Measurements from ENCODE around the gene UQCC5. TPM values are rescaled to one million over a fixed set of nuclear protein-coding genes. Genes with fewer than 3 reads are reported as not detected.

The UQCC5 gene
- total RNA-seq, 2 experiments from 2014 or later: 2.8 to 8.3 TPM

DNA sequence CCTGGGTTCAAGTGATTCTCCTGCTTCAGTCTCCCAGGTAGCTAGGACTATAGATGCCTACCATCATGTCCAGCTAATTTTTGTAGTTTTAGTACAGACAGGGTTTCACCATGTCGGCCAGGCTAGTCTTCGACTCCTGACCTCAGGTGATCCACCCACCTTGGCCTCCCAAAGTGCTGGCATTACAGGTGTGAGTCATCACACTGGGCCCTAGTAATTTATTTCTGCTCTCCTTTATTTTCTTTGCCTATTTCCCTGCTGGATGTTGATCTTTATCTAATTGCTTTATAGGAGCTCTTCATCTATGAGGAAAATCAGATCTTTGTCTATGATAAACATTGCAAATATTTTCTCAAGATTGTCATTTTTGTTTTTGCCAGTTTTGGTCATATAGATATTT is 31.7 kb downstream of the UQCC5 start:
- Histone ChIP-seq H3K36me3 (ENCODE audit: insufficient read depth, low read length) (peaks cover 15% of the 10 kb centered on the region), H3K27ac (ENCODE audit: low read depth in 1 of 2, low read length in 2 of 2) (no peak overlapping the region), H3K9me3 (ENCODE audit: control insufficient read depth in 1 of 2, insufficient read depth in 1 of 2, low read length in 2 of 2) (no peaks in the 10 kb centered on the region), H3K4me3 (ENCODE audit: low read length) (no peak overlapping the region), H3K27me3 (ENCODE audit: control insufficient read depth in 1 of 2, insufficient read depth in 2 of 2, low read length in 2 of 2) (no peaks in the 10 kb centered on the region), H3K4me1 (ENCODE audit: insufficient read depth, low read length) (no peaks in the 10 kb centered on the region)
- TF ChIP-seq, protein P1, sequence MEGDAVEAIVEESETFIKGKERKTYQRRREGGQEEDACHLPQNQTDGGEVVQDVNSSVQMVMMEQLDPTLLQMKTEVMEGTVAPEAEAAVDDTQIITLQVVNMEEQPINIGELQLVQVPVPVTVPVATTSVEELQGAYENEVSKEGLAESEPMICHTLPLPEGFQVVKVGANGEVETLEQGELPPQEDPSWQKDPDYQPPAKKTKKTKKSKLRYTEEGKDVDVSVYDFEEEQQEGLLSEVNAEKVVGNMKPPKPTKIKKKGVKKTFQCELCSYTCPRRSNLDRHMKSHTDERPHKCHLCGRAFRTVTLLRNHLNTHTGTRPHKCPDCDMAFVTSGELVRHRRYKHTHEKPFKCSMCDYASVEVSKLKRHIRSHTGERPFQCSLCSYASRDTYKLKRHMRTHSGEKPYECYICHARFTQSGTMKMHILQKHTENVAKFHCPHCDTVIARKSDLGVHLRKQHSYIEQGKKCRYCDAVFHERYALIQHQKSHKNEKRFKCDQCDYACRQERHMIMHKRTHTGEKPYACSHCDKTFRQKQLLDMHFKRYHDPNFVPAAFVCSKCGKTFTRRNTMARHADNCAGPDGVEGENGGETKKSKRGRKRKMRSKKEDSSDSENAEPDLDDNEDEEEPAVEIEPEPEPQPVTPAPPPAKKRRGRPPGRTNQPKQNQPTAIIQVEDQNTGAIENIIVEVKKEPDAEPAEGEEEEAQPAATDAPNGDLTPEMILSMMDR (IDR thresholded peaks at IDR 0.05): no peak
- ChIA-PET POLR2A (no interaction called here), CTCF (no interaction called here)
- no peak for DNase-seq
- Mint-ChIP-seq H3K9me3 (no peaks in the 10 kb centered on the region), H3K36me3 (ENCODE audit: low read depth) (peaks cover 50% of the 10 kb centered on the region), H3K27me3 (no peaks in the 10 kb centered on the region), H3K4me3 (no peak overlapping the region), H3K27ac (no peak overlapping the region), H3K4me1 (ENCODE audit: low read depth) (no peaks in the 10 kb centered on the region)
- no peak for ATAC-seq (ENCODE audit: poor library complexity)
- intact Hi-C loops (cut with DNase I, micrococcal nuclease): no loop called here

- POLR2A ChIA-PET: no interaction called here
- Mint-ChIP-seq H3K36me3 (ENCODE audit: low read depth) (peaks cover 64% of the 10 kb centered on the region), H3K4me1 (ENCODE audit: low read depth) (no peaks in the 10 kb centered on the region), H3K9me3 (no peaks in the 10 kb centered on the region), H3K27me3 (no peaks in the 10 kb centered on the region), H3K4me3 (no peak overlapping the region), H3K27ac (peak overlapping the region; percentile 27)
- Histone ChIP-seq H3K4me1 (ENCODE audit: insufficient read depth, low read length) (no peaks in the 10 kb centered on the region), H3K27me3 (ENCODE audit: control insufficient read depth in 1 of 2, insufficient read depth in 2 of 2, low read length in 2 of 2) (no peaks in the 10 kb centered on the region), H3K36me3 (ENCODE audit: insufficient read depth, low read length) (peaks cover 22% of the 10 kb centered on the region), H3K4me3 (ENCODE audit: low read length) (no peak overlapping the region), H3K27ac (ENCODE audit: low read depth in 1 of 2, low read length in 2 of 2) (no peak overlapping the region), H3K9me3 (ENCODE audit: control insufficient read depth in 1 of 2, insufficient read depth in 1 of 2, low read length in 2 of 2) (no peaks in the 10 kb centered on the region)
- no peak for ATAC-seq (ENCODE audit: poor library complexity)
- no peak for DNase-seq
- TF ChIP-seq, protein P1 (IDR thresholded peaks at IDR 0.05): no peak
- intact Hi-C loops (cut with DNase I, micrococcal nuclease): no loop called here
- CTCF ChIA-PET: no interaction called here
Measured at GRCh38 chr3:52570076-52570475, 33.7 kb downstream of the UQCC5 start.

- no peaks in the 10 kb centered on the region for H3K9me3 Mint-ChIP-seq
- Histone ChIP-seq H3K27me3 (ENCODE audit: control insufficient read depth in 1 of 2, insufficient read depth in 2 of 2, low read length in 2 of 2) (no peaks in the 10 kb centered on the region), H3K4me3 (ENCODE audit: low read length) (no peak overlapping the region), H3K36me3 (ENCODE audit: insufficient read depth, low read length) (peaks cover 37% of the 10 kb centered on the region), H3K4me1 (ENCODE audit: insufficient read depth, low read length) (no peaks in the 10 kb centered on the region), H3K9me3 (ENCODE audit: control insufficient read depth in 1 of 2, insufficient read depth in 1 of 2, low read length in 2 of 2) (no peaks in the 10 kb centered on the region), H3K27ac (ENCODE audit: low read depth in 1 of 2, low read length in 2 of 2) (no peak overlapping the region)
- TF ChIP-seq, protein P1 (IDR thresholded peaks at IDR 0.05): no peak
- H3K27ac Mint-ChIP-seq: no peak overlapping the region
- intact Hi-C loops (cut with DNase I, micrococcal nuclease): no loop called here
- POLR2A ChIA-PET: no interaction called here
- H3K36me3 Mint-ChIP-seq (ENCODE audit: low read depth): peaks cover 68% of the 10 kb centered on the region
- no peaks in the 10 kb centered on the region for H3K27me3 Mint-ChIP-seq
- no peak for ATAC-seq (ENCODE audit: poor library complexity)
- no peaks in the 10 kb centered on the region for H3K4me1 Mint-ChIP-seq (ENCODE audit: low read depth)
- no peak overlapping the region for H3K4me3 Mint-ChIP-seq
- DNase-seq: no peak
- CTCF ChIA-PET: no interaction called here
Measured at GRCh38 chr3:52572221-52572620, 35.8 kb downstream of the UQCC5 start.

Measured in CD4-positive, alpha-beta T cell (primary cell).